ENCODE results near the gene TEX52. TPM values are rescaled to one million over a fixed set of nuclear protein-coding genes. Genes with fewer than 3 reads are reported as not detected.

Gene TEX52
- total RNA-seq, 1 experiment from 2014 or later: not detected

DNA sequence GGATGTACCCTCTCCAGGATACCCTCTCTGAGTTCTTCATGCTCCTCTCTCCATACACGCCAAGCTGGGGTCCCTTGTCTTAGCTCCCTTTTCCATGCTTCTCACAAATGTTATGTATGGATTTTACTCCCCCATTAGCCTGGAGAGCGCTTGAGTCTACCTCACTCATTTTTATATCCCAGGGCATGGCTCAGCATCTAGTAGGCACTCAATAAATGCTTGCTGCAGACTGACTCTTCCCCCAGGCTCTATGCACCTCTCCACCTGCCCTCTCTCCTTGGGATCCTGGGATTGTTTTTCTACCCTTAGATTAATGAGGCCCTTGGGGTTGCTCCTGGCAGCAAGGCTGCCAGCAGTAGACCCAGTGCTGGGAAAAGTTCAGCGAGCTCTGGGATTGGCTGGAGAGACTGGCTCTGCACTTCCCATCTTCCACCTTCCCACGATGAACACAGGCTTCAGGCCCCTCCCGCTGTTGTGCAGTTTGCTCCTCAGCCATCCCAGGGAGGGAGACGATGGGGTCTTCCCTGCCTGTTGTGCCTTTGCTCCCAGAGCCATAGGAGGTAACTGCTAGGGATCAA, 24.2 kb downstream of the TEX52 start:
- H3K9ac ChIP-seq (ENCODE audit: low read length): no peak overlapping the region
- no TSS peak for BruUV-seq (replicated peaks)
- no peaks in the 10 kb centered on the region for H4K20me1 ChIP-seq (ENCODE audit: insufficient read depth)
- intact Hi-C loops (cut with micrococcal nuclease): no loop called here
- ChIA-PET RAD21 (ENCODE audit: low non-redundant PET in 1 of 2, low total read pairs in 2 of 2, uncharacterized antibody in 2 of 2, unreplicated experiment in 2 of 2) (no interaction called here), CTCF (no interaction called here), POLR2A (no interaction called here)
- H3K27me3 ChIP-seq (ENCODE audit: insufficient read depth, low read length): no peaks in the 10 kb centered on the region
- peaks cover 0 to 6% of the 10 kb centered on the region in 2 experiments; a peak in 1 of 4 replicates for H3K36me3 ChIP-seq (ENCODE audit: control insufficient read depth in 1 of 2, insufficient read depth in 2 of 2, low read length in 2 of 2)
- ATAC-seq: 0 out of 2 replicates have a peak, but pooled peaks have one; percentile 18
- DNase-seq (ENCODE audit: low read depth, low spot score): no peak
- TF ChIP-seq SIN3A (IDR thresholded peaks at IDR 0.05; ENCODE audit: low read depth): no peak
- no peak for TF ChIP-seq ZFX (IDR thresholded peaks at IDR 0.05)
- TF ChIP-seq, protein P1, sequence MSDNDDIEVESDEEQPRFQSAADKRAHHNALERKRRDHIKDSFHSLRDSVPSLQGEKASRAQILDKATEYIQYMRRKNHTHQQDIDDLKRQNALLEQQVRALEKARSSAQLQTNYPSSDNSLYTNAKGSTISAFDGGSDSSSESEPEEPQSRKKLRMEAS (IDR thresholded peaks at IDR 0.05): no peak
- TF ChIP-seq CEBPB (IDR thresholded peaks at IDR 0.05; ENCODE audit: low read depth): no peak
- no peak for TF ChIP-seq CBX3 (IDR thresholded peaks at IDR 0.05; ENCODE audit: low read depth)
- TF ChIP-seq EZH2 (IDR thresholded peaks at IDR 0.05): no peak
- TF ChIP-seq EGR1 (IDR thresholded peaks at IDR 0.05; ENCODE audit: low read depth): no peak
- no peak for TF ChIP-seq RAD21 (IDR thresholded peaks at IDR 0.05; ENCODE audit: low read depth)
- TF ChIP-seq, protein P2, sequence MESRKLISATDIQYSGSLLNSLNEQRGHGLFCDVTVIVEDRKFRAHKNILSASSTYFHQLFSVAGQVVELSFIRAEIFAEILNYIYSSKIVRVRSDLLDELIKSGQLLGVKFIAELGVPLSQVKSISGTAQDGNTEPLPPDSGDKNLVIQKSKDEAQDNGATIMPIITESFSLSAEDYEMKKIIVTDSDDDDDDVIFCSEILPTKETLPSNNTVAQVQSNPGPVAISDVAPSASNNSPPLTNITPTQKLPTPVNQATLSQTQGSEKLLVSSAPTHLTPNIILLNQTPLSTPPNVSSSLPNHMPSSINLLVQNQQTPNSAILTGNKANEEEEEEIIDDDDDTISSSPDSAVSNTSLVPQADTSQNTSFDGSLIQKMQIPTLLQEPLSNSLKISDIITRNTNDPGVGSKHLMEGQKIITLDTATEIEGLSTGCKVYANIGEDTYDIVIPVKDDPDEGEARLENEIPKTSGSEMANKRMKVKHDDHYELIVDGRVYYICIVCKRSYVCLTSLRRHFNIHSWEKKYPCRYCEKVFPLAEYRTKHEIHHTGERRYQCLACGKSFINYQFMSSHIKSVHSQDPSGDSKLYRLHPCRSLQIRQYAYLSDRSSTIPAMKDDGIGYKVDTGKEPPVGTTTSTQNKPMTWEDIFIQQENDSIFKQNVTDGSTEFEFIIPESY (IDR thresholded peaks at IDR 0.05; ENCODE audit: extremely low read depth, insufficient replicate concordance, low read length): no peak
- no peak overlapping the region; the same call in 1 of the 2 replicates for H3K27ac ChIP-seq (ENCODE audit: low read depth, low read length)
- no peaks in the 10 kb centered on the region for H3K9me2 ChIP-seq (ENCODE audit: insufficient read depth)
- H3K4me1 ChIP-seq (ENCODE audit: control insufficient read depth in 1 of 2, insufficient read depth in 2 of 2, low read length in 2 of 2): no peaks in the 10 kb centered on the region
- H3K9me3 ChIP-seq (ENCODE audit: control insufficient read depth in 1 of 2, insufficient read depth in 1 of 2, low read depth in 1 of 2, low read length in 2 of 2): no peaks in the 10 kb centered on the region
- H3K4me3 ChIP-seq (replicated peaks in 1 of 2; ENCODE audit: low read depth in 1 of 2, low read length in 2 of 2): no peak overlapping the region
- no peak overlapping the region for H3K4me2 ChIP-seq (ENCODE audit: low read length)
- H2AFZ ChIP-seq (ENCODE audit: low read depth, low read length, poor library complexity, severe bottlenecking): no peak overlapping the region
- H3K79me2 ChIP-seq (ENCODE audit: insufficient read depth, low read length): no peaks in the 10 kb centered on the region

Measured in HCT116 (cell line).